Lower leg skin (tissue), 4 donors: ENCODE results near the gene KCNMA1. TPM values are rescaled to one million over a fixed set of nuclear protein-coding genes. Genes with fewer than 3 reads are reported as not detected.

Experiments
- DNase-seq, 2 donors: peaks; one replicate each; pipeline ENCODE4 v3.0.0-alpha.2; 2019; ENCODE audit warnings: low spot score in 2 of 2
- H3K4me3 ChIP-seq: fragments of 200-600 bp; sonication (generic); 2 replicates; pipeline ENCODE4 v1.5.1; 2017; ENCODE audit warnings: mild to moderate bottlenecking, low read depth; ENCODE audit not compliant: poor library complexity, severe bottlenecking
- POLR2A ChIP-seq, 2 donors: fragments of 450-650 bp; IDR thresholded peaks; one replicate each; pipeline ENCODE4 v1.6.1; 2016 to 2017; ENCODE audit warnings: antibody characterized with exemption in 2 of 2, mild to moderate bottlenecking in 1 of 2, moderate library complexity in 1 of 2
- WGBS, 2 donors: methylation state at CpG; one replicate each; pipeline ENCODE4 v1.1.5; 2018; 5-methylcytosine and 5-hydroxymethylcytosine counted together
- intact Hi-C: fragments of 100-400 bp; cut with DNase I; formaldehyde crosslinking; loops from one replicate; pipeline ENCODE4 v1.15.0; 2023; ENCODE audit warnings: low total_unique reads
- total RNA-seq, 4 donors: library from RNA; depleted of rRNA; stranded (reverse); fragments of >200 nt; gene quantifications; one replicate each; pipeline ENCODE4 v1.1.0, GENCODE V29; 2016
- TF ChIP-seq, protein P1 (sequence below), 3 donors: fragments of 450-650 bp; IDR thresholded peaks; one replicate each; pipeline ENCODE4 v1.5.1; 2016; ENCODE audit warnings: antibody characterized with exemption in 3 of 3, mild to moderate bottlenecking in 3 of 3, moderate library complexity in 2 of 3

KCNMA1 gene
- total RNA-seq, 4 donors from 2014 or later, result 4.1 to 9.9 (median 6.5) TPM

DNA sequence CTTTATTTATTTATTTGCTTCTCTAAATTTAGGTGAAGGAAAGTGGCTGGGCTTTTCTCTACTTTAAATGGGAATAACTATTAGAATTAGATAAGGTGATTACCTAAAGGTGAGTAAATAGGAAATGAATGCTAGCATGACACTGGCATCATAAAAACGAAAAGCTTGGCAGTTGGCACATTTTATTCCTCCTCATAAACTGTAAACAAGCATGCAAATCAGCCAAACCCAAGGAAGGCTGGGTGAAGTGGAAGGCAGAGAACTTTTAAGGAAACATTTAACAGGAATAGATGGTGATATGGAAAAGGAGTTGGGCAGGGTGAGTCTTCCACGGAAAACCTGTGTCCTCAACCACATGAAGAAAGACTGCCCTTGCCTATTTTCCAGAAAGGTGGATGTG is 669.1 kb downstream of the KCNMA1 start:
- intact Hi-C loops, result no loop called here
- 43 to 56% methylated on average over 2 of the region's 2 CpGs for WGBS, 2 donors
- no peak for TF ChIP-seq POLR2A (IDR thresholded peaks at IDR 0.05)

DNA sequence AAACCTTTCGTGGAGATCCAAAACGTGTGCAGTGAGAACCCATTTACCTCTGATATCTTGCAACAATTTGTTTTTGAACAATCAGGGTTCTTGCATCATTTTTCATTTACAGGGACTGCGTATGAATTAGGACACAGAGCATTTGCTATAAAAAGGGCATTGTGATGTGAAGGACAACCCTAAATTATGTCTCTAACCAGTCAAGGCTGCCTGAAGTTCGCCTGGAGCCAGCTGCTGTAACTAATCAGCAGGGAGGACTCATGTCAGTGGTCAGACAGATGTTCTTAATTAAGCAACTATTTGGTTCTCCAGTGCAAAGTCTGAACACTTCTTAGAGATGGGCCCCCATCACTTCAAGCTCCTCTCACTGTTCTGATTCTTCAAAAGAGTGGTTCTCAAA is 674.8 kb downstream of the KCNMA1 start:
- TF ChIP-seq, protein P1, sequence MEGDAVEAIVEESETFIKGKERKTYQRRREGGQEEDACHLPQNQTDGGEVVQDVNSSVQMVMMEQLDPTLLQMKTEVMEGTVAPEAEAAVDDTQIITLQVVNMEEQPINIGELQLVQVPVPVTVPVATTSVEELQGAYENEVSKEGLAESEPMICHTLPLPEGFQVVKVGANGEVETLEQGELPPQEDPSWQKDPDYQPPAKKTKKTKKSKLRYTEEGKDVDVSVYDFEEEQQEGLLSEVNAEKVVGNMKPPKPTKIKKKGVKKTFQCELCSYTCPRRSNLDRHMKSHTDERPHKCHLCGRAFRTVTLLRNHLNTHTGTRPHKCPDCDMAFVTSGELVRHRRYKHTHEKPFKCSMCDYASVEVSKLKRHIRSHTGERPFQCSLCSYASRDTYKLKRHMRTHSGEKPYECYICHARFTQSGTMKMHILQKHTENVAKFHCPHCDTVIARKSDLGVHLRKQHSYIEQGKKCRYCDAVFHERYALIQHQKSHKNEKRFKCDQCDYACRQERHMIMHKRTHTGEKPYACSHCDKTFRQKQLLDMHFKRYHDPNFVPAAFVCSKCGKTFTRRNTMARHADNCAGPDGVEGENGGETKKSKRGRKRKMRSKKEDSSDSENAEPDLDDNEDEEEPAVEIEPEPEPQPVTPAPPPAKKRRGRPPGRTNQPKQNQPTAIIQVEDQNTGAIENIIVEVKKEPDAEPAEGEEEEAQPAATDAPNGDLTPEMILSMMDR (IDR thresholded peaks at IDR 0.05), result no peak
- no peak for TF ChIP-seq POLR2A (IDR thresholded peaks at IDR 0.05)
- 68 to 72% methylated on average over 4 of the region's 4 CpGs for WGBS, 2 donors
- intact Hi-C loops, result no loop called here
- H3K4me3 ChIP-seq, result no peak overlapping the region
- DNase-seq, result no peak

More for the DNA sequence above, 669.1 kb downstream of the KCNMA1 start:
- no peak overlapping the region for H3K4me3 ChIP-seq
- DNase-seq, result no peak

DNA sequence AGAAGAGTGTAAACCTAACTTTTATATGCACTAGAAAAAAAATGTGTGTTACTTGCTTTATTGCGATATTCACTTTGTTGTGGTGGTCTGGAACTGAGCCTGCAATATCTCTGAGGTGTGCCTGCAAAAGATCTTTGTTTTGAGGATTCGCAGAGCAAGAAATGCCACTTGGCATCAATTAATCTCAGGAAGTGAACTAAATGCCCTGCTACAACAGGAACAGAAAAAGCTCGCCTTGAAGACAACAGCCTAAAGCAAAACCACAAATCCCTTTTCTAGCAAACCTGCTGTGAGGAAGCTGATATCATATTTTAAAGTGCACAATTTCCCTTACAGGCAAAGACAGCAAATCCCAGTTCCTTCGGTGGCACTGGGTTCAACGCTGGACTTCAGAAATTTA is 675.8 kb downstream of the KCNMA1 start:
- intact Hi-C loops, result no loop called here
- 34 to 68% methylated on average over 5 of the region's 5 CpGs for WGBS, 2 donors
- H3K4me3 ChIP-seq, result no peak overlapping the region
- no peak for DNase-seq
- TF ChIP-seq, protein P1 (IDR thresholded peaks at IDR 0.05), result no peak
- TF ChIP-seq POLR2A (IDR thresholded peaks at IDR 0.05), result no peak

DNA sequence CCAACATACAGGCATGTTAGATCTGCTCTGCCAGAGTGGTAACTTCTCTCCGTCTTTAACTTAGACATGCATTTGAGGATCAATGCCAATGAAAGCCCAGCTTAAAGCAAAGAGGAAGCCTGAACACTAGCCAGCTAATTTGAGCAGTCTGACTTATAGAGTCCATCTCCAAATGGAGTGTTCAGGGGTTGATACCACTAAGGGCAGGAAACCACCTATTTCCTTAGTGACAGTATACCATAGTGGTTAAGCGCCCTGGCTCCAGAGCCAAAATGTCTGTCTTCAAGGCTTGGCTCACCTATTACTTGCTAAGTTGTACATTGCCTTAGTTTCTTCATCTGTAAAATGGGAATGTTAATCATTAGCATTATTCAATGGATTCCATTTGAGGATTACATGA is 678.5 kb downstream of the KCNMA1 start:
- intact Hi-C loops, result no loop called here
- 89 to 93% methylated on average over 2 of the region's 2 CpGs for WGBS, 2 donors
- TF ChIP-seq, protein P1 (IDR thresholded peaks at IDR 0.05), result no peak
- TF ChIP-seq POLR2A (IDR thresholded peaks at IDR 0.05), result no peak
- H3K4me3 ChIP-seq, result no peak overlapping the region
- no peak for DNase-seq

DNA sequence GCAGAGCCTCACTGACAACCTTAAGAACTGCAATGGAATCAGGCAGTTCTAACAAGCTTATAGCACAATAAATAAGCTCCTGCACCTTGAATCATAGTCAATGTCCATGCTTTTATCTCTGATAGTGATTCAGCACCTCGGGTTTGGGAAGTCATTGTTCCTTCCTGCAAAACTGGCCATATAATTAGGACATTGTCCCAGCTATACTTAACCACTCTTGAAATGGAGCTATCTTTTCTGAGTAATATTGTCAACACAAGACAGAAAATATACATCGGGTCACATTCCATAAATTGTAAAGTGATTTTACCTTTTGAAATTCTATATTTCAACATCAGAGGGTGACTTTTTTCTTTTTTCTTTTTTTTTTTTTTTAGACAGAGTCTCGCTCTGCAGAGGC is 682.8 kb downstream of the KCNMA1 start:
- TF ChIP-seq, protein P1 (IDR thresholded peaks at IDR 0.05), result no peak
- intact Hi-C loops, result no loop called here
- no peak for DNase-seq
- 80 to 85% methylated on average over 3 of the region's 3 CpGs for WGBS, 2 donors
- H3K4me3 ChIP-seq, result no peak overlapping the region

DNA sequence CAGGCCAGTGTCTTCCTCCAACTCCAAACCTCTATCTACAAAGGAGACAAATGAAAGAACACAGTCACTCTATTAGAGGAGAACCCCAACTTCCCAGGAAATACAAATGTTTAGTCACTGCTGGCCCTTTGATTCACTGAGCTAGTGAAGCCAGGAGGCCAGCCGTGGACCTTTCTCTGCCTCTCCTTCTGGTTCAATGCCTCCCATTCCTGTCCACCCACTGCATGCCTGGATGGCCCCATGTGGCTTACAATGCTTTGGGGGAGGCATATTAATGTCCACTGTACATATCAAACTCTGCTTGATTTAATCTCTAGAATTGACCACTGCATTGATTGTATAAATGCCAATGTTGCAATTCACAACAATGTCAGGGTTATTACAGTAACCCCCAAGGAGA is 687.3 kb downstream of the KCNMA1 start:
- TF ChIP-seq POLR2A (IDR thresholded peaks at IDR 0.05), result no peak
- TF ChIP-seq, protein P1 (IDR thresholded peaks at IDR 0.05), result no peak
- no peak overlapping the region for H3K4me3 ChIP-seq
- 18 to 55% methylated on average over 1 of the region's 1 CpG for WGBS, 2 donors
- no peak for DNase-seq
- intact Hi-C loops, result no loop called here
